Loucy (cell line): ENCODE data around the gene FKBP1A.

Source experiments
- H2AFZ ChIP-seq: fragments of 200-600 bp; sonication (generic); 2 replicates; pipeline ENCODE4 v1.6.0; 2016; ENCODE audit warnings: antibody characterized with exemption, mild to moderate bottlenecking, low read length, moderate library complexity
- H3F3A ChIP-seq: fragments of 200-600 bp; 2 replicates; pipeline ENCODE4 v1.6.0; 2016; ENCODE audit warnings: antibody characterized with exemption, low read depth, mild to moderate bottlenecking
- H3K27me3 ChIP-seq: fragments of 200-600 bp; sonication (generic); 2 replicates; pipeline ENCODE4 v1.6.1; 2014; ENCODE audit warnings: low read length, mild to moderate bottlenecking; ENCODE audit not compliant: insufficient read depth, poor library complexity, severe bottlenecking
- H3K36me3 ChIP-seq: fragments of 200-600 bp; sonication (generic); 2 replicates; pipeline ENCODE4 v1.6.1; 2016; ENCODE audit warnings: low read length; ENCODE audit not compliant: insufficient read depth
- H3K4me1 ChIP-seq: fragments of 200-600 bp; sonication (generic); 2 replicates; pipeline ENCODE4 v1.5.1; 2014; ENCODE audit warnings: low read length, mild to moderate bottlenecking; ENCODE audit not compliant: insufficient read depth, poor library complexity, severe bottlenecking
- H3K4me2 ChIP-seq: fragments of 200-600 bp; sonication (generic); 2 replicates; pipeline ENCODE4 v1.6.0; 2014; ENCODE audit warnings: antibody characterized with exemption, low read length, low read depth, mild to moderate bottlenecking; ENCODE audit not compliant: poor library complexity, severe bottlenecking
- H3K4me3 ChIP-seq: fragments of 200-600 bp; sonication (generic); 2 replicates; pipeline ENCODE4 v1.5.1; 2014; ENCODE audit warnings: low read length, mild to moderate bottlenecking, mixed read lengths; ENCODE audit not compliant: poor library complexity, severe bottlenecking
- H3K79me2 ChIP-seq: fragments of 200-600 bp; sonication (generic); 2 replicates; pipeline ENCODE4 v1.6.1; 2014; ENCODE audit warnings: low read length; ENCODE audit not compliant: insufficient read depth
- H3K9ac ChIP-seq: fragments of 200-600 bp; sonication (generic); 2 replicates; pipeline ENCODE4 v1.6.0; 2014; ENCODE audit warnings: mild to moderate bottlenecking, low read depth, low read length, moderate library complexity; ENCODE audit not compliant: poor library complexity, severe bottlenecking
- H3K9me2 ChIP-seq: fragments of 200-600 bp; sonication (generic); replicated peaks from 2 replicates; pipeline ENCODE4 v1.6.1; 2016; ENCODE audit warnings: low read depth, low read length, mixed read lengths
- H3K9me3 ChIP-seq: fragments of 200-600 bp; sonication (generic); 2 replicates; pipeline ENCODE4 v1.6.1; 2014; ENCODE audit warnings: mild to moderate bottlenecking, antibody characterized with exemption, low read length, low read depth; ENCODE audit not compliant: insufficient read depth
- H4K20me1 ChIP-seq: fragments of 200-600 bp; sonication (generic); 2 replicates; pipeline ENCODE4 v1.6.0; 2014; ENCODE audit warnings: antibody characterized with exemption, low read length, mild to moderate bottlenecking; ENCODE audit not compliant: insufficient read depth, poor library complexity, severe bottlenecking
- CTCF ChIP-seq: fragments of 200-600 bp; sonication (generic); conservative IDR thresholded peaks from 2 replicates; pipeline ENCODE4 v1.5.1; 2014; ENCODE audit warnings: mild to moderate bottlenecking, antibody characterized with exemption, low read length
- EZH2phosphoT487 ChIP-seq: fragments of 200-600 bp; IDR thresholded peaks from 2 replicates; pipeline ENCODE4 v1.6.1; 2018; ENCODE audit warnings: antibody characterized with exemption, mild to moderate bottlenecking, moderate library complexity, borderline replicate concordance

The FKBP1A gene

GRCh38 chr20:1435337-1435699 is 42.5 kb upstream of the FKBP1A start:
- no peak for TF ChIP-seq CTCF
- TF ChIP-seq EZH2phosphoT487: no peak
- no peak overlapping the region for H2AFZ ChIP-seq

GRCh38 chr20:1434571-1435336 is 41.9 kb upstream of the FKBP1A start:
- H3K9me3 ChIP-seq: peaks cover 5% of the 10 kb centered on the region; the same call in 1 of the 2 replicates
- no peaks in the 10 kb centered on the region for H3K79me2 ChIP-seq
- H3K36me3 ChIP-seq: no peaks in the 10 kb centered on the region
- H3K4me1 ChIP-seq: peaks cover 23% of the 10 kb centered on the region
- no peaks in the 10 kb centered on the region for H3K9me2 ChIP-seq
- no peak overlapping the region for H3K9ac ChIP-seq
- peak overlapping the region; percentile 37 for H3K4me3 ChIP-seq
- H3F3A ChIP-seq: no peaks in the 10 kb centered on the region
- H2AFZ ChIP-seq: no peak overlapping the region
- no peaks in the 10 kb centered on the region for H4K20me1 ChIP-seq
- no peak for TF ChIP-seq EZH2phosphoT487
- no peak for TF ChIP-seq CTCF
- H3K4me2 ChIP-seq: peak overlapping the region; percentile 61
- H3K27me3 ChIP-seq: no peaks in the 10 kb centered on the region

More at GRCh38 chr20:1435337-1435699, 42.5 kb upstream of the FKBP1A start:
- Histone ChIP-seq H3K9me2 (no peaks in the 10 kb centered on the region), H3K9ac (no peak overlapping the region), H3K36me3 (no peaks in the 10 kb centered on the region), H3K79me2 (no peaks in the 10 kb centered on the region), H3K4me1 (peaks cover 23% of the 10 kb centered on the region), H3K4me2 (peak overlapping the region; percentile 61), H3K4me3 (peak overlapping the region; percentile 11), H3F3A (no peaks in the 10 kb centered on the region), H3K9me3 (peaks cover 5% of the 10 kb centered on the region; the same call in 1 of the 2 replicates), H4K20me1 (no peaks in the 10 kb centered on the region), H3K27me3 (no peaks in the 10 kb centered on the region)

GRCh38 chr20:1431158-1431557 is 38.3 kb upstream of the FKBP1A start:
- Histone ChIP-seq H3K27me3 (no peaks in the 10 kb centered on the region), H3K4me2 (no peak overlapping the region), H3K4me1 (peaks cover 34% of the 10 kb centered on the region), H3K9ac (no peak overlapping the region), H2AFZ (no peak overlapping the region), H3K79me2 (no peaks in the 10 kb centered on the region), H3K4me3 (no peak overlapping the region), H3K9me3 (peaks cover 5% of the 10 kb centered on the region; the same call in 1 of the 2 replicates), H3F3A (no peaks in the 10 kb centered on the region), H3K36me3 (no peaks in the 10 kb centered on the region), H3K9me2 (no peaks in the 10 kb centered on the region), H4K20me1 (no peaks in the 10 kb centered on the region)
- no peak for TF ChIP-seq EZH2phosphoT487
- no peak for TF ChIP-seq CTCF
